Peyer's patch (tissue), 4 donors: ENCODE data around the gene KMO. TPM values are rescaled to one million over a fixed set of nuclear protein-coding genes. Genes with fewer than 3 reads are reported as not detected.

Source experiments
- DNase-seq, 3 donors: peaks; one replicate each; pipeline ENCODE4 v3.0.0-alpha.2; 2017 to 2019
- H3K27ac ChIP-seq, 4 donors: fragments of 200-600 bp; sonication (generic); one replicate each; pipeline ENCODE4 v1.5.1; 2016 to 2019
- H3K27me3 ChIP-seq, 2 donors: fragments of 200-600 bp; sonication (generic); one replicate each; pipeline ENCODE4 v1.5.1; 2019
- H3K36me3 ChIP-seq, 3 donors: fragments of 200-600 bp; sonication (generic); one replicate each; pipeline ENCODE4 v1.5.1; 2016 to 2019
- H3K4me1 ChIP-seq, 4 donors: fragments of 200-600 bp; sonication (generic); one replicate each; pipeline ENCODE4 v1.5.1; 2016 to 2019
- H3K4me3 ChIP-seq, 4 donors: fragments of 200-600 bp; sonication (generic); 1 replicate in 3 of 4; 2 replicates in 1 of 4; pipeline ENCODE4 v1.5.1; 2016 to 2019; ENCODE audit warnings: mild to moderate bottlenecking in 1 of 4
- H3K9me3 ChIP-seq, 4 donors: fragments of 200-600 bp; sonication (generic); one replicate each; pipeline ENCODE4 v1.5.1; 2016 to 2019; ENCODE audit warnings: mild to moderate bottlenecking in 1 of 4
- POLR2A ChIP-seq, 2 donors: fragments of 450-650 bp; IDR thresholded peaks; one replicate each; pipeline ENCODE4 v1.5.1; 2017; ENCODE audit warnings: antibody characterized with exemption in 2 of 2, mild to moderate bottlenecking in 2 of 2, moderate library complexity in 2 of 2
- total RNA-seq, 4 donors: library from RNA; depleted of rRNA; stranded (reverse); fragments of >200 nt; gene quantifications; one replicate each; pipeline ENCODE4 v1.1.0, GENCODE V29; 2016
- TF ChIP-seq, protein P1 (sequence below), 6 experiments: fragments of 450-650 bp in 4 of 6; fragments of 200-600 bp in 2 of 6; sonication (generic) in 1 of 6; IDR thresholded peaks; one replicate each; pipeline ENCODE4 v1.5.1; 2017 to 2019; ENCODE audit warnings: antibody characterized with exemption in 6 of 6, mild to moderate bottlenecking in 3 of 6, moderate library complexity in 1 of 6

KMO gene
- total RNA-seq, 4 donors from 2014 or later: 0.13 to 32.2 (median 0.70) TPM; not detected in 1

DNA sequence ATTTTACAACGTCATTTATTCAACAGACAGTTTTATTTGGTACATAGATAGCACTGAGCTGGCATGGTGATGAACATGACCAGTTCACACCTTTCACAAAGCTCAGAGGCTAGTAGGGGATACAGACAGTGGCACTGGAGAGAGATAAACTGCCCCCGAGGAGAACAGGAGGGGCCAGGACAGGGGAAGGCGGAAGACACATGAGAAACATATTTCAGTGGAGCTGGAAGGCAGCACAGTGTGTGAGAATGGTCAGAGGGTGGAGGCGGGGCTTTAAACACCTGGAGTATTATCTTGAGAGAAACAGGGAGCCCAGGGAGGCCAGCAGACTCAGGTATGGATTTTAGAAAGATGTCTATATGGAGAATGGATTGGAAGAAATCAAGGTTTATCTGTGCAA is 58.5 kb downstream of the KMO start:
- no peaks in the 10 kb centered on the region for H3K27me3 ChIP-seq
- no peak for DNase-seq
- no peaks in the 10 kb centered on the region for H3K4me1 ChIP-seq
- no peak for TF ChIP-seq POLR2A (IDR thresholded peaks at IDR 0.05)
- TF ChIP-seq, protein P1, sequence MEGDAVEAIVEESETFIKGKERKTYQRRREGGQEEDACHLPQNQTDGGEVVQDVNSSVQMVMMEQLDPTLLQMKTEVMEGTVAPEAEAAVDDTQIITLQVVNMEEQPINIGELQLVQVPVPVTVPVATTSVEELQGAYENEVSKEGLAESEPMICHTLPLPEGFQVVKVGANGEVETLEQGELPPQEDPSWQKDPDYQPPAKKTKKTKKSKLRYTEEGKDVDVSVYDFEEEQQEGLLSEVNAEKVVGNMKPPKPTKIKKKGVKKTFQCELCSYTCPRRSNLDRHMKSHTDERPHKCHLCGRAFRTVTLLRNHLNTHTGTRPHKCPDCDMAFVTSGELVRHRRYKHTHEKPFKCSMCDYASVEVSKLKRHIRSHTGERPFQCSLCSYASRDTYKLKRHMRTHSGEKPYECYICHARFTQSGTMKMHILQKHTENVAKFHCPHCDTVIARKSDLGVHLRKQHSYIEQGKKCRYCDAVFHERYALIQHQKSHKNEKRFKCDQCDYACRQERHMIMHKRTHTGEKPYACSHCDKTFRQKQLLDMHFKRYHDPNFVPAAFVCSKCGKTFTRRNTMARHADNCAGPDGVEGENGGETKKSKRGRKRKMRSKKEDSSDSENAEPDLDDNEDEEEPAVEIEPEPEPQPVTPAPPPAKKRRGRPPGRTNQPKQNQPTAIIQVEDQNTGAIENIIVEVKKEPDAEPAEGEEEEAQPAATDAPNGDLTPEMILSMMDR (IDR thresholded peaks at IDR 0.05): no peak
- H3K9me3 ChIP-seq: no peaks in the 10 kb centered on the region
- H3K4me3 ChIP-seq: no peak overlapping the region
- no peak overlapping the region for H3K27ac ChIP-seq
- no peaks in the 10 kb centered on the region for H3K36me3 ChIP-seq

DNA sequence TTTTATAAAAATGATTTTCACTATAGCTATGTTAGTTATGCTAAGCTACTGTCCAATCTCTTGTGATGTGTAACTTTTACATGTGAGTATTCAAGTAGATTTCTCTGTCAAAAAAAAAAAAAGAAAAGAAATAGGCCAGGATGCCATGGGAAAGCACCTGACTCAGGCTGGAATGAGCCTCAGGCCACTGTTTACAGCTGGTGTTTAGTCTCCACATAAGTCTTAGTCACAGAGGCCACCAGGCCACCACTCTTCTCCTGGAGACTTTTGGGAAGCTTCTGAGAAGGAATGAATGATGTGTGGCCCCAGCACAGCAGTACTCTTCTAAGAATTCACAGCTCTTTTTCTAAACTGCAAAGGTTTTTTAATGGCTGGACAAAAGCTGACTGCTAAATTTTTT is 59.1 kb downstream of the KMO start:
- H3K9me3 ChIP-seq: no peaks in the 10 kb centered on the region
- H3K4me3 ChIP-seq: no peak overlapping the region
- TF ChIP-seq, protein P1 (IDR thresholded peaks at IDR 0.05): no peak
- no peak for TF ChIP-seq POLR2A (IDR thresholded peaks at IDR 0.05)
- no peak for DNase-seq
- no peaks in the 10 kb centered on the region for H3K36me3 ChIP-seq
- no peaks in the 10 kb centered on the region for H3K4me1 ChIP-seq
- no peaks in the 10 kb centered on the region for H3K27me3 ChIP-seq
- H3K27ac ChIP-seq: no peak overlapping the region

DNA sequence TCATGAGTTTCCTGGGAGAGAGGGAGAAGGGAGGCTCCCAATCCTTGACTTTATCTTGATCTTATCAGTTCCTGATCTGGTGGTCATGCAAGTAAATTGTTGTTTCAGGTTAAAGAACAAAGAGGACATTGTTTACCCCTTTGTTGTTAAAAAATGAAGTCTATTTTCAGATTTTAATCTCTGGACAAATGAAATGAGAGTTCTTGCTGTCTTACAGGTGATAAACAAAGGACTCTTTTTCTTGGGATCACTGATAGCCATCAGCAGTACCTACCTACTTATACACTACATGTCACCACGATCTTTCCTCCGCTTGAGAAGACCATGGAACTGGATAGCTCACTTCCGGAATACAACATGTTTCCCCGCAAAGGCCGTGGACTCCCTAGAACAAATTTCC is 59.6 kb downstream of the KMO start:
- no peak for TF ChIP-seq POLR2A (IDR thresholded peaks at IDR 0.05)
- TF ChIP-seq, protein P1 (IDR thresholded peaks at IDR 0.05): no peak
- Histone ChIP-seq H3K4me1 (no peaks in the 10 kb centered on the region), H3K27me3 (no peaks in the 10 kb centered on the region), H3K36me3 (no peaks in the 10 kb centered on the region), H3K4me3 (no peak overlapping the region), H3K9me3 (no peaks in the 10 kb centered on the region), H3K27ac (no peak overlapping the region)
- DNase-seq: no peak

DNA sequence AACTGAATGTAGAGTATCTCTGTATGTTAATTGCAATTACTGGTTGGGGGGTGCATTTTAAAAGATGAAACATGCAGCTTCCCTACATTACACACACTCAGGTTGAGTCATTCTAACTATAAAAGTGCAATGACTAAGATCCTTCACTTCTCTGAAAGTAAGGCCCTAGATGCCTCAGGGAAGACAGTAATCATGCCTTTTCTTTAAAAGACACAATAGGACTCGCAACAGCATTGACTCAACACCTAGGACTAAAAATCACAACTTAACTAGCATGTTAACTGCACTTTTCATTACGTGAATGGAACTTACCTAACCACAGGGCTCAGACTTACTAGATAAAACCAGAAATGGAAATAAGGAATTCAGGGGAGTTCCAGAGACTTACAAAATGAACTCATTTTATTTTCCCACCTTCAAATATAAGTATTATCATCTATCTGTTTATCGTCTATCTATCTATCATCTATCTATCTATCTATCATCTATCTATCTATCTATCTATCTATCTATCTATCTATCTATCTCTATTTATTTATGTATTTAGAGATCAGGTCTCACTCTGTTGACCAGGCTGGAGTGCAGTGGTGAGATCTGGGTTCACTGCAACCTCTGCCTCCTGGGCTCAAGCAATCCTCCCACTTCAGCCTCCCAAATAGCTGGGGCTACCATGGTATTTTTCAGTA is 60.2 kb downstream of the KMO start:
- no peaks in the 10 kb centered on the region for H3K9me3 ChIP-seq
- DNase-seq: no peak
- no peak overlapping the region for H3K27ac ChIP-seq
- no peaks in the 10 kb centered on the region for H3K4me1 ChIP-seq
- no peak for TF ChIP-seq POLR2A (IDR thresholded peaks at IDR 0.05)
- TF ChIP-seq, protein P1 (IDR thresholded peaks at IDR 0.05): no peak
- no peaks in the 10 kb centered on the region for H3K27me3 ChIP-seq
- no peak overlapping the region for H3K4me3 ChIP-seq
- no peaks in the 10 kb centered on the region for H3K36me3 ChIP-seq

DNA sequence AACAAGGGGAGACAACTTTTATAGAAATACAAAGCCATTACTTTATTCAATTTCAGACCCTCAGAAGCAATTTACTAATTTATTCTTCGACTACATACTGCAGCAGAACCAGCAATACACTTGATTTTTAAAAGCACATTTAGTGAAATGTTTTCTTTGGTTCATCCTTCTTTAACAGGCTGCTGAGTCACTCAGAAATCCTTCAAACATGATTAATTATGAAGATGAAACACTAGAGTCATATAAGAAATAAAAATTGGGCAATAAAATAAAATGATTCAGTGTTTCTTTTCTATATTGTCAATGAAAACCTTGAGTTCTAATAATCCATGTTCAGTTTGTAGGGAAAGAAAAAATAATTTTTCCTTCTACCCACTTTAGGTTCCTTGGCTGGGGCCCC is 61.0 kb downstream of the KMO start:
- Histone ChIP-seq H3K27ac (no peak overlapping the region), H3K36me3 (no peaks in the 10 kb centered on the region), H3K27me3 (no peaks in the 10 kb centered on the region), H3K9me3 (no peaks in the 10 kb centered on the region), H3K4me3 (no peak overlapping the region), H3K4me1 (no peaks in the 10 kb centered on the region)
- no peak for TF ChIP-seq POLR2A (IDR thresholded peaks at IDR 0.05)
- TF ChIP-seq, protein P1 (IDR thresholded peaks at IDR 0.05): no peak
- DNase-seq: no peak

DNA sequence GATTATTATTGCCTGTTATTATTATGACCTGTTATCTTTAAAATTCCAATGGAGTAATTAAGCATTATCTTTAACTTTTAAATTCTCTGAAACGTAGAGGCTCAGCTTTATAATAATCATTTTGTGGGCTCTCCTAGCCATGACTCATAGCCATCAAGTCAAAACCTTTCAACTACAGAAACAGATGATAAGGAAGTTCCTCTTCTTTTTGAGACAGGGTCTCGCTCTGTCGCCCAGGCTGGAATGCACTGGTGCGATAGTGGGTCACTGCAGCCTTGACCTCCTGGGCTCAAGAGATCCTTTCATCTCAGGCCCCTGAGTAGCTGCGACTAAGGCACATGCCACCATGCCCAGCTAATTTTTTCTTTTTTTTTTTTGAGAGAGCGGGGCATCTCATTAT is 64.5 kb downstream of the KMO start:
- no peak overlapping the region for H3K4me3 ChIP-seq
- H3K4me1 ChIP-seq: no peaks in the 10 kb centered on the region
- H3K27me3 ChIP-seq: no peaks in the 10 kb centered on the region
- H3K9me3 ChIP-seq: no peaks in the 10 kb centered on the region
- no peak for DNase-seq
- H3K36me3 ChIP-seq: no peaks in the 10 kb centered on the region
- H3K27ac ChIP-seq: no peak overlapping the region
- no peak for TF ChIP-seq POLR2A (IDR thresholded peaks at IDR 0.05)
- TF ChIP-seq, protein P1 (IDR thresholded peaks at IDR 0.05): no peak
